ENCODE results near the gene TMEM222.

The TMEM222 gene

GRCh38 chr1:27342778-27343638 lies 21.0 kb downstream of the TMEM222 start:
- DNase-seq, result peak; percentile 87

- no peak for DNase-seq
These were observed 21.7 kb downstream of the TMEM222 start for GRCh38 chr1:27343639-27344025.

- no peak for DNase-seq
These were observed 23.3 kb downstream of the TMEM222 start for GRCh38 chr1:27345272-27345671.

- DNase-seq, result no peak
These were observed 24.4 kb downstream of the TMEM222 start for GRCh38 chr1:27346357-27346756.

GRCh38 chr1:27346991-27347624 lies 25.1 kb downstream of the TMEM222 start:
- DNase-seq, result no peak

- peak; percentile 41 for DNase-seq
These were observed 27.2 kb downstream of the TMEM222 start for GRCh38 chr1:27348861-27349783.

- DNase-seq, result no peak
These were observed 28.1 kb downstream of the TMEM222 start for GRCh38 chr1:27349784-27350662.

GRCh38 chr1:27350663-27351540 lies 28.9 kb downstream of the TMEM222 start:
- no peak for DNase-seq

GRCh38 chr1:27351541-27352107 lies 29.7 kb downstream of the TMEM222 start:
- no peak for DNase-seq

- no peak for DNase-seq
These were observed 31.2 kb downstream of the TMEM222 start for GRCh38 chr1:27353166-27353565.

GRCh38 chr1:27353629-27354028 lies 31.7 kb downstream of the TMEM222 start:
- DNase-seq, result no peak

GRCh38 chr1:27355683-27356082 lies 33.7 kb downstream of the TMEM222 start:
- no peak for DNase-seq

- DNase-seq, result no peak
These were observed 34.3 kb downstream of the TMEM222 start for GRCh38 chr1:27356277-27356618.

- peak; percentile 60 for DNase-seq
These were observed 34.8 kb downstream of the TMEM222 start for GRCh38 chr1:27356619-27357280.

- peak; percentile 87 for DNase-seq
These were observed 35.5 kb downstream of the TMEM222 start for GRCh38 chr1:27357281-27358037.

GRCh38 chr1:27358038-27358927 lies 36.3 kb downstream of the TMEM222 start:
- DNase-seq, result no peak

- DNase-seq, result no peak
These were observed 37.0 kb downstream of the TMEM222 start for GRCh38 chr1:27358928-27359313.

GRCh38 chr1:27359822-27360158 lies 37.8 kb downstream of the TMEM222 start:
- DNase-seq, result no peak

All from CD4-positive, alpha-beta T cell treated with Interleukin-12 subunit alpha and Interleukin-12 subunit beta, for 1 hour (primary cell).